K562 (cell line): ENCODE results near the gene IRGQ. TPM values are rescaled to one million over a fixed set of nuclear protein-coding genes. Genes with fewer than 3 reads are reported as not detected.
A peak's percentile ranks its signal among the peaks of the same experiment; 100 is the strongest.

Experiments used
- ATF1 ChIP-seq, 2 experiments: fragments of 450-650 bp in 1 of 2; IDR thresholded peaks; 2 replicates each; pipeline ENCODE4 v1.6.1; 2016; ENCODE audit warnings: missing compliant biosample characterization in 1 of 2, missing genetic modification characterization in 1 of 2
- BCOR ChIP-seq: fragments of 450-650 bp; IDR thresholded peaks from 2 replicates; pipeline ENCODE4 v1.6.1; 2016
- BDP1 ChIP-seq: IDR thresholded peaks from 3 replicates; pipeline ENCODE4 v1.6.1; 2011; ENCODE audit not compliant: insufficient read length, insufficient read depth
- BRD4 ChIP-seq: fragments of 200-600 bp; sonication (generic); IDR thresholded peaks from 2 replicates; pipeline ENCODE4 v1.6.1; 2017; ENCODE audit warnings: inconsistent platforms
- CHD2 ChIP-seq: IDR thresholded peaks from 2 replicates; pipeline ENCODE4 v1.6.1; 2011; ENCODE audit warnings: low read depth, low read length
- EGR1 ChIP-seq: fragments of 450-650 bp; conservative IDR thresholded peaks from 2 replicates; pipeline ENCODE4 v1.6.1; 2017; ENCODE audit warnings: mild to moderate bottlenecking
- ETV6 ChIP-seq, 3 experiments: fragments of 150-350 bp in 1 of 3; sonication (generic) in 1 of 3; formaldehyde crosslinking in 1 of 3; IDR thresholded peaks; 2 replicates each; pipeline versions ENCODE4 v1.6.1 to v1.8.0; 2014 to 2022; ENCODE audit warnings: borderline replicate concordance in 2 of 3, low read depth in 2 of 3, antibody characterized with exemption in 1 of 3, low read length in 1 of 3, mild to moderate bottlenecking in 1 of 3, missing genetic modification reagents in 1 of 3
- GABPA ChIP-seq: fragments of 200-800 bp; sonication (Bioruptor generic); conservative IDR thresholded peaks from 2 replicates; pipeline ENCODE4 v1.6.1; 2016; ENCODE audit warnings: low read depth, missing genetic modification characterization, missing compliant biosample characterization
- HDAC6 ChIP-seq: IDR thresholded peaks from 2 replicates; pipeline ENCODE4 v1.6.1; 2012; ENCODE audit warnings: low read depth, mild to moderate bottlenecking, control low read depth, inconsistent platforms, low read length, moderate library complexity
- MTA2 ChIP-seq: fragments of 450-650 bp; IDR thresholded peaks from 2 replicates; pipeline ENCODE4 v1.6.1; 2016; ENCODE audit warnings: low read depth
- NFIC ChIP-seq: fragments of 450-650 bp; IDR thresholded peaks from 2 replicates; pipeline ENCODE4 v1.6.1; 2017; ENCODE audit warnings: mild to moderate bottlenecking, inconsistent platforms
- SMC3 ChIP-seq: conservative IDR thresholded peaks from 2 replicates; pipeline ENCODE4 v1.6.1; 2011; ENCODE audit warnings: low read depth, low read length, improper control_type of control experiment; ENCODE audit not compliant: insufficient read depth
- TOE1 ChIP-seq, 2 experiments: fragments of 450-650 bp in 1 of 2; sonication (generic) in 1 of 2; formaldehyde crosslinking in 1 of 2; IDR thresholded peaks; 2 replicates each; pipeline versions ENCODE4 v1.7.1 to v1.8.0; 2016 to 2022; ENCODE audit warnings: borderline replicate concordance in 2 of 2, mild to moderate bottlenecking in 2 of 2, antibody characterized with exemption in 1 of 2, inconsistent platforms in 1 of 2, low read depth in 1 of 2, missing genetic modification reagents in 1 of 2, moderate library complexity in 1 of 2
- ZNF232 ChIP-seq: sonication (generic); formaldehyde crosslinking; IDR thresholded peaks from 2 replicates; pipeline ENCODE4 v1.8.0; 2022; ENCODE audit warnings: mild to moderate bottlenecking, missing genetic modification reagents
- polyA plus RNA-seq, 8 experiments: library from polyadenylated mRNA; depleted of rRNA in 4 of 8; stranded (reverse) in 5 of 8; unstranded in 3 of 8; fragments of >200 nt; fragmentation: Nextera tagmentation in 2 of 8; fragmentation: Illumina TruSeq in 1 of 8; extraction: Ambion mirVana in 2 of 8; extraction: Trizol in 1 of 8; gene quantifications; 2 replicates each; pipeline versions ENCODE4 v1.2.1 to v1.2.3, GENCODE V29; 2011 to 2014; ENCODE audit warnings: inconsistent platforms in 1 of 8, missing spikeins in 1 of 8
- total RNA-seq, 7 experiments: library from RNA; depleted of rRNA in 6 of 7; stranded (reverse); fragments of >200 nt in 6 of 7; fragmentation: Illumina TruSeq in 2 of 7; extraction: Trizol in 2 of 7; gene quantifications; 2 replicates each; pipeline versions ENCODE4 v1.2.1 to v1.2.3, GENCODE V29; 2011 to 2021; ENCODE audit warnings: low replicate concordance in 1 of 7
- TF ChIP-seq, protein P1 (sequence below), 2 experiments: fragments of 450-650 bp in 1 of 2; sonication (generic) in 1 of 2; formaldehyde crosslinking in 1 of 2; IDR thresholded peaks; 2 replicates each; pipeline versions ENCODE4 v1.7.1 to v1.9.0; 2016 to 2022; ENCODE audit warnings: inconsistent platforms in 1 of 2, mild to moderate bottlenecking in 1 of 2, missing genetic modification reagents in 1 of 2
- TF ChIP-seq, protein P2 (sequence below): sonication (generic); formaldehyde crosslinking; IDR thresholded peaks from 2 replicates; pipeline ENCODE4 v1.9.0; 2022; ENCODE audit warnings: mild to moderate bottlenecking, missing genetic modification reagents
- TF ChIP-seq, protein P3 (sequence below): fragments of 450-650 bp; IDR thresholded peaks from 2 replicates; pipeline ENCODE4 v1.6.1; 2016; ENCODE audit warnings: missing biosample characterization, missing genetic modification characterization

The IRGQ gene
- total and polyA plus RNA-seq, 9 of the 15 experiments (the other 6 are each of a cell fraction or from before 2014, with no cell fraction given) = 3.5 to 19.2 (median 7.9) TPM

DNA sequence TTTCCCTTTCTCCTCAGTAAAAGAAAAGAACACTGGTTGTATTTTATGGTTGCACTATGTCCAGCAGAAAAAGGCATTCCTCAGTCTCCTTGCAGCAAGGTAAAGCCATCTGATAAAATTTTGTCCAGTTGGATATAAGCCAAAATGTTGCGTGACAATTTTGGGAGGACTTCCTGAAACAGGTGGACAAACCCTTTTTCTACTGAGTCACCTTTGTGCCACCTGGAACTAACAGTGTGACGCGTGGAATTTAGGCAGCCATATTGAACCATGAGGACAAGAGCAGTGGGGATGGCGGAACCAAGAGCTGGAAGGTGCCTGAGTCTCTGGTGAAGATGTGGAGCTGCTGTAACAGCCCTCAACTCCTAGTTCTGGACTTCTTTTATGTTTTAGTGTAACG lies 35.6 kb upstream of the IRGQ start (continued):
- TF ChIP-seq, protein P1, sequence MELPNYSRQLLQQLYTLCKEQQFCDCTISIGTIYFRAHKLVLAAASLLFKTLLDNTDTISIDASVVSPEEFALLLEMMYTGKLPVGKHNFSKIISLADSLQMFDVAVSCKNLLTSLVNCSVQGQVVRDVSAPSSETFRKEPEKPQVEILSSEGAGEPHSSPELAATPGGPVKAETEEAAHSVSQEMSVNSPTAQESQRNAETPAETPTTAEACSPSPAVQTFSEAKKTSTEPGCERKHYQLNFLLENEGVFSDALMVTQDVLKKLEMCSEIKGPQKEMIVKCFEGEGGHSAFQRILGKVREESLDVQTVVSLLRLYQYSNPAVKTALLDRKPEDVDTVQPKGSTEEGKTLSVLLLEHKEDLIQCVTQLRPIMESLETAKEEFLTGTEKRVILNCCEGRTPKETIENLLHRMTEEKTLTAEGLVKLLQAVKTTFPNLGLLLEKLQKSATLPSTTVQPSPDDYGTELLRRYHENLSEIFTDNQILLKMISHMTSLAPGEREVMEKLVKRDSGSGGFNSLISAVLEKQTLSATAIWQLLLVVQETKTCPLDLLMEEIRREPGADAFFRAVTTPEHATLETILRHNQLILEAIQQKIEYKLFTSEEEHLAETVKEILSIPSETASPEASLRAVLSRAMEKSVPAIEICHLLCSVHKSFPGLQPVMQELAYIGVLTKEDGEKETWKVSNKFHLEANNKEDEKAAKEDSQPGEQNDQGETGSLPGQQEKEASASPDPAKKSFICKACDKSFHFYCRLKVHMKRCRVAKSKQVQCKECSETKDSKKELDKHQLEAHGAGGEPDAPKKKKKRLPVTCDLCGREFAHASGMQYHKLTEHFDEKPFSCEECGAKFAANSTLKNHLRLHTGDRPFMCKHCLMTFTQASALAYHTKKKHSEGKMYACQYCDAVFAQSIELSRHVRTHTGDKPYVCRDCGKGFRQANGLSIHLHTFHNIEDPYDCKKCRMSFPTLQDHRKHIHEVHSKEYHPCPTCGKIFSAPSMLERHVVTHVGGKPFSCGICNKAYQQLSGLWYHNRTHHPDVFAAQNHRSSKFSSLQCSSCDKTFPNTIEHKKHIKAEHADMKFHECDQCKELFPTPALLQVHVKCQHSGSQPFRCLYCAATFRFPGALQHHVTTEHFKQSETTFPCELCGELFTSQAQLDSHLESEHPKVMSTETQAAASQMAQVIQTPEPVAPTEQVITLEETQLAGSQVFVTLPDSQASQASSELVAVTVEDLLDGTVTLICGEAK (IDR thresholded peaks at IDR 0.05) = no peak
- TF ChIP-seq, protein P1 (CRISPR knock-in tag; IDR thresholded peaks at IDR 0.05) = no peak
- TF ChIP-seq GABPA (tag) = no peak
- TF ChIP-seq HDAC6 = no peak
- TF ChIP-seq BRD4 = no peak
- peak; percentile 70 for TF ChIP-seq NFIC
- TF ChIP-seq, protein P2, sequence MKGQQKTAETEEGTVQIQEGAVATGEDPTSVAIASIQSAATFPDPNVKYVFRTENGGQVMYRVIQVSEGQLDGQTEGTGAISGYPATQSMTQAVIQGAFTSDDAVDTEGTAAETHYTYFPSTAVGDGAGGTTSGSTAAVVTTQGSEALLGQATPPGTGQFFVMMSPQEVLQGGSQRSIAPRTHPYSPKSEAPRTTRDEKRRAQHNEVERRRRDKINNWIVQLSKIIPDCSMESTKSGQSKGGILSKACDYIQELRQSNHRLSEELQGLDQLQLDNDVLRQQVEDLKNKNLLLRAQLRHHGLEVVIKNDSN (CRISPR knock-in tag) = no peak
- TF ChIP-seq TOE1 (IDR thresholded peaks at IDR 0.05; ENCODE audit: borderline replicate concordance) = no peak
- no peak for TF ChIP-seq TOE1 (CRISPR knock-in tag; IDR thresholded peaks at IDR 0.05; ENCODE audit: borderline replicate concordance, low read depth)
- no peak for TF ChIP-seq ATF1 (CRISPR knock-in tag; IDR thresholded peaks at IDR 0.05)
- TF ChIP-seq ATF1 (tag; IDR thresholded peaks at IDR 0.05) = no peak
- no peak for TF ChIP-seq EGR1
- TF ChIP-seq, protein P3, sequence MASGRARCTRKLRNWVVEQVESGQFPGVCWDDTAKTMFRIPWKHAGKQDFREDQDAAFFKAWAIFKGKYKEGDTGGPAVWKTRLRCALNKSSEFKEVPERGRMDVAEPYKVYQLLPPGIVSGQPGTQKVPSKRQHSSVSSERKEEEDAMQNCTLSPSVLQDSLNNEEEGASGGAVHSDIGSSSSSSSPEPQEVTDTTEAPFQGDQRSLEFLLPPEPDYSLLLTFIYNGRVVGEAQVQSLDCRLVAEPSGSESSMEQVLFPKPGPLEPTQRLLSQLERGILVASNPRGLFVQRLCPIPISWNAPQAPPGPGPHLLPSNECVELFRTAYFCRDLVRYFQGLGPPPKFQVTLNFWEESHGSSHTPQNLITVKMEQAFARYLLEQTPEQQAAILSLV (tag) = no peak
- TF ChIP-seq BDP1 = no peak
- TF ChIP-seq ZNF232 (CRISPR knock-in tag) = no peak
- no peak for TF ChIP-seq ETV6 (IDR thresholded peaks at IDR 0.05; ENCODE audit: borderline replicate concordance in 1 of 2, low read depth in 2 of 2, low read length in 1 of 2)
- TF ChIP-seq ETV6 (CRISPR knock-in tag; IDR thresholded peaks at IDR 0.05; ENCODE audit: borderline replicate concordance) = no peak
- TF ChIP-seq MTA2 = no peak
- peak; percentile 28; the same call in 1 of the 2 replicates for TF ChIP-seq BCOR
- no peak for TF ChIP-seq SMC3
- TF ChIP-seq CHD2 = no peak
